IMR-90 (cell line): ENCODE measurements around the gene LRRC8B.

Experiments used
- BHLHE40 ChIP-seq: fragments of 150-350 bp; IDR thresholded peaks from 2 replicates; pipeline ENCODE4 v1.6.1; 2016; ENCODE audit warnings: mild to moderate bottlenecking, low read depth, low read length
- CHD1 ChIP-seq: IDR thresholded peaks from 2 replicates; pipeline ENCODE4 v1.6.1; 2012; ENCODE audit warnings: low read depth, low read length, improper control_type of control experiment
- CTCF ChIP-seq: conservative IDR thresholded peaks from 2 replicates; pipeline ENCODE4 v1.5.1; 2012; ENCODE audit warnings: mild to moderate bottlenecking, low read depth, low read length, improper control_type of control experiment
- ELK1 ChIP-seq: fragments of 150-350 bp; IDR thresholded peaks from 2 replicates; pipeline ENCODE4 v1.6.1; 2016; ENCODE audit warnings: low read depth, mild to moderate bottlenecking, low read length, moderate library complexity, borderline replicate concordance
- FOS ChIP-seq: fragments of 150-350 bp; IDR thresholded peaks from 2 replicates; pipeline ENCODE4 v1.6.1; 2016; ENCODE audit warnings: low read depth, low read length
- MAZ ChIP-seq: IDR thresholded peaks from 2 replicates; pipeline ENCODE4 v1.6.1; 2012; ENCODE audit warnings: low read depth, mild to moderate bottlenecking, low read length, improper control_type of control experiment, moderate library complexity, borderline replicate concordance
- MXI1 ChIP-seq: IDR thresholded peaks from 2 replicates; pipeline ENCODE4 v1.6.1; 2012; ENCODE audit warnings: low read depth, mild to moderate bottlenecking, low read length, moderate library complexity, borderline replicate concordance
- NFE2L2 ChIP-seq: fragments of 150-350 bp; IDR thresholded peaks from 2 replicates; pipeline ENCODE4 v1.6.1; 2016; ENCODE audit warnings: low read depth, mild to moderate bottlenecking, low read length
- POLR2A ChIP-seq: IDR thresholded peaks from 2 replicates; pipeline ENCODE4 v1.6.1; 2012; ENCODE audit warnings: mild to moderate bottlenecking, low read depth, low read length
- RAD21 ChIP-seq: IDR thresholded peaks from 2 replicates; pipeline ENCODE4 v1.6.1; 2012; ENCODE audit warnings: low read length, improper control_type of control experiment
- RFX5 ChIP-seq: IDR thresholded peaks from 2 replicates; pipeline ENCODE4 v1.8.0; 2012; ENCODE audit warnings: low read depth, mild to moderate bottlenecking, low read length, moderate library complexity
- USF2 ChIP-seq: fragments of 150-350 bp; IDR thresholded peaks from 2 replicates; pipeline ENCODE4 v1.6.1; 2017; ENCODE audit warnings: mild to moderate bottlenecking, antibody characterized with exemption, low read length, low read depth

GRCh38 chr1:89545264-89546038 is 20.8 kb downstream of the LRRC8B start:
- no peak for TF ChIP-seq MAZ
- TF ChIP-seq CTCF = no peak
- no peak for TF ChIP-seq ELK1
- no peak for TF ChIP-seq MXI1
- no peak for TF ChIP-seq POLR2A
- no peak for TF ChIP-seq RFX5
- no peak for TF ChIP-seq USF2
- no peak for TF ChIP-seq FOS
- no peak for TF ChIP-seq BHLHE40
- no peak for TF ChIP-seq RAD21
- no peak for TF ChIP-seq NFE2L2
- TF ChIP-seq CHD1 = no peak
